AG09309 (cell line): ENCODE results near the gene NIPSNAP3A.
"Not testable (repeated sequence)": the region's sequence is repeated elsewhere in the genome, so short reads cannot be mapped to it uniquely, and the experiment has no call there.

Experiments used
- DNase-seq: peaks from one replicate; pipeline ENCODE4 v3.0.0-alpha.2; 2010; ENCODE audit warnings: low read depth
- H3K4me3 ChIP-seq: 2 replicates; pipeline ENCODE4 v1.5.1; 2011; ENCODE audit warnings: mild to moderate bottlenecking, low read depth, low read length, moderate library complexity; ENCODE audit not compliant: control insufficient read depth
- CTCF ChIP-seq: IDR thresholded peaks from 2 replicates; pipeline ENCODE4 v1.5.1; 2011; ENCODE audit warnings: mild to moderate bottlenecking, low read depth, low read length, inconsistent platforms; ENCODE audit not compliant: insufficient read depth, control insufficient read depth; ENCODE audit errors: missing control alignments

Gene NIPSNAP3A

DNA sequence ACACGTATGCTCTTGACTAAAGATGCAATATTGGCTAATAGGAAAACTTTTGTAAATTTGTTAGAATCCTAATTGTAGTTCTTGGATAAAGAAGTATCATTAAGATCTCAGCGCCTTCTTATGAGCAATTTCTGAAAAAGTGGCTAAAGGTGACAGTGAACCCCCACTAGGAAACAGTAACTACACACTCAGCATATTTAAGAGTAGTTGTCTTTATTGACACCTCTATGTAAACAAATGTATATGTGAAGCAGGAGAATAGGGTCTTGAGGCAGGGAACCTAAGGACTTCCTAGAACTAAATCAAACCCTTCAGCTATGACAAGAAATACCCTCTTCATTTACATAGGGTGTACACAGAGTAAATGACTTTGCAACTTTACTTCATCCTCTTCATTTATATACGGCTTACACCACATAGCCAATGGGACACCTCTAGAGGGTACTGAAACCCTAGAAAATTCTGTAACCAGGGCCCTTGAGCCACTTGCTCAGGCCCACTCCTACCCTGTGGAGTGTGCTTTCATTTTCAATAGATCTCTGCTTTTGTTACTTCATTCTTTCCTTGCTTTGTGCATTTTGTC, 2.8 kb downstream of the NIPSNAP3A start:
- no peak overlapping the region for H3K4me3 ChIP-seq
- no peak for DNase-seq
- TF ChIP-seq CTCF: no peak

- DNase-seq: no peak
- no peak for TF ChIP-seq CTCF
These were observed 11.5 kb downstream of the NIPSNAP3A start for GRCh38 chr9:104758974-104759373.

GRCh38 chr9:104765138-104765537, 17.7 kb downstream of the NIPSNAP3A start:
- no peak for TF ChIP-seq CTCF
- no peak for DNase-seq
- no peak overlapping the region for H3K4me3 ChIP-seq

More at GRCh38 chr9:104758974-104759373, 11.5 kb downstream of the NIPSNAP3A start:
- no peak overlapping the region for H3K4me3 ChIP-seq

DNA sequence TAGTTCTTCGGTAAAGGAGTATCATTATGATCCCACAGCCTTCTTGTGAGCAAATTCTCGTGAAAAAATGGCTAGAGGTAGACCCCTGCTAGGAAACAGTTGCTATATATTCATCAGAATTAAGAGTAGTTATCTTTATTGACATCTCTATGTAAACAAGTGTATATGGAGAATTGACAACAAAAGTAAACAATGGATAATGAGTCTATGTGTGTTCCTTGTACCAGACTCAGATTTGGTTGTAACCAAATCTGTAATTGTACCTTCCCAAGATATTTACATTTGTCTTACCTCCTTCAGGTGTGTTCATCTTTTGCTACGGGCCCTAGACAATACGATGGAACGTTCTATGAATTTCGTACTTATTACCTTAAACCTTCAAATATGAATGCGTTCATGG, 18.5 kb downstream of the NIPSNAP3A start:
- DNase-seq: no peak
- no peak for TF ChIP-seq CTCF

GRCh38 chr9:104767507-104767906, 20.0 kb downstream of the NIPSNAP3A start:
- DNase-seq: no peak

More for the DNA sequence above, 18.5 kb downstream of the NIPSNAP3A start:
- H3K4me3 ChIP-seq: no peak overlapping the region

DNA sequence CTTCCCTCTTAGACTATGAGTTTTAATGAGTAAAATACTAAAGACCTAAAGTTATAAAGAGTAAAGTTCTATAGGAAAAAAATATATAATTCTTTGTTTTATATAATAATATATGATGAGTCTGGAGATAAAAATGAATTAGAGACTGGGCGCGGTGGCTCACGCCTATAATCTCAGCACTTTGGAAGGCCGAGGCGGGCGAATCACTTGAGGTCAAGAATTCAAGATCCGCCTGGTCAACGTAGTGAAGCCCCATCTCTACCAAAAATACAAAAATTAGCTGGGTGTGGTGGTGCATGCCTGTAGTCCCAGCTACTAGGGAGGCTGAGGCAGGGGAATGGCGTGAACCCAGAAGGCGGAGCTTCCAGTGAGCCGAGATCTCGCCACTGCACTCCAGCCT, 21.5 kb downstream of the NIPSNAP3A start:
- not testable (repeated sequence) for H3K4me3 ChIP-seq, DNase-seq

More at GRCh38 chr9:104767507-104767906, 20.0 kb downstream of the NIPSNAP3A start:
- TF ChIP-seq CTCF: no peak
- H3K4me3 ChIP-seq: no peak overlapping the region

GRCh38 chr9:104769655-104770054, 22.2 kb downstream of the NIPSNAP3A start:
- no peak for DNase-seq
- no peak overlapping the region for H3K4me3 ChIP-seq
- no peak for TF ChIP-seq CTCF
